Sigmoid colon (tissue), 4 donors: ENCODE measurements around the gene HOXA11.

Source experiments
- CTCF ChIP-seq, 4 experiments: fragments of 450-650 bp in 3 of 4; fragments of 200-600 bp in 1 of 4; IDR thresholded peaks; one replicate each; pipeline ENCODE4 v1.5.1; 2016 to 2019; ENCODE audit warnings: antibody characterized with exemption in 4 of 4, mild to moderate bottlenecking in 3 of 4, moderate library complexity in 2 of 4
- POLR2AphosphoS5 ChIP-seq, 4 donors: sonication (generic); formaldehyde crosslinking; IDR thresholded peaks; one replicate each; pipeline ENCODE4 v1.6.1; 2017; ENCODE audit warnings: antibody characterized with exemption in 4 of 4

- TF ChIP-seq POLR2AphosphoS5 (IDR thresholded peaks at IDR 0.05) (no peak), CTCF (IDR thresholded peaks at IDR 0.05) (no peak)
Measured at GRCh38 chr7:27158436-27159265, 26.4 kb downstream of the HOXA11 start.
